ENCODE results near the gene FREY1. TPM values are rescaled to one million over a fixed set of nuclear protein-coding genes. Genes with fewer than 3 reads are reported as not detected.

Gene FREY1
- total and polyA plus RNA-seq, 2 of the 8 experiments (the other 6 are each of a cell fraction or from before 2014, with no cell fraction given), result 0.32 to 1.1 TPM

DNA sequence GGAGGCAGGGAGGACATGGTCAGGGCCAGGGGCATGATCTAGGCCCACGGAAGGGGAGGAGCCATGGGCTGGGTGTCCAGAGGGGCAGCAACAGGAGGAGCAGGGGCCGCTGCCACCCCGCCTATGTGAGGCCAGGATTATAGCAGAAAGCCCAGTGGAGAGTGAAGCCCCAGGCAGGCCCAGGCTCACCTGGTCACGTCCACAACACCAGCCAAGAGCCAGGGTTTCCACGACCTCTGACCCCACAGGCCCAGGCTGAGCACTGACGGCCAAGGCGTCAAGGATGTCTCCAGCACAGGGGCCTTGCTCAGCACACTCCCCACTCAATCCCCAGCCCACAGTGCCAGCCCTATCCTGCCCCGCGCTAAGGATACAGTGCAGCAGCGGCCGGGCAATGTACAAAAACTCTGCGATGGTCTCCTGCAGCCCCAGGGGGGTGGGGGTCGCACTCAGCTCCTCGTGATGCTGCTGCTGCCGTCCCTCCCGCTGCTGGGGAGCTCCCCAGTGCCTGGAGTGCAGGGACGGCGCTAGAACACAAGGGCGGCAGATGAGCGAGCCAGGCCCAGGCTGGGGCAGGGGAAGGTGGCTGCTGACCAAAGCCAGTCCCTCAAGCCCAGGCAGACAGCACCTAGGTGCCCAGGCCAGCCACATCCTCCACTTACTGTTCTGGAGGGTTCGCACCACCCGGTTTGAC is 7.0 kb upstream of the FREY1 start:
- Histone ChIP-seq H2AK5ac (ENCODE audit: low read depth, low read length) (no peak overlapping the region), H3K4ac (replicated peaks; ENCODE audit: insufficient read length, low read depth, low read length) (no peak overlapping the region), H3K18ac (ENCODE audit: extremely low read depth, low read length) (no peak overlapping the region), H3K56ac (replicated peaks; ENCODE audit: insufficient read length, low read depth, low read length) (no peak overlapping the region), H4K91ac (replicated peaks; ENCODE audit: insufficient read length, low read length) (no peak overlapping the region), H3K79me1 (ENCODE audit: low read depth, low read length) (peaks cover 8% of the 10 kb centered on the region; the same call in 1 of the 2 replicates), H3K14ac (ENCODE audit: insufficient read length) (no peak overlapping the region), H3K9me3 (ENCODE audit: insufficient read depth in 2 of 2, low read depth in 1 of 2, low read length in 1 of 2) (no peaks in the 10 kb centered on the region), H3K23ac (ENCODE audit: insufficient read length) (no peak overlapping the region), H3K4me3 (ENCODE audit: extremely low read depth in 1 of 4, insufficient read depth in 2 of 4, low read depth in 3 of 4, low read length in 4 of 4) (no peak overlapping the region), H2BK120ac (replicated peaks; ENCODE audit: low read depth, low read length) (no peak overlapping the region), H3K27ac (ENCODE audit: low read depth, low read length) (no peak overlapping the region), H3K4me1 (replicated peaks in 1 of 4; ENCODE audit: control insufficient read depth in 3 of 4, insufficient read depth in 4 of 4, low read length in 3 of 4) (peaks cover 0 to 8% (median 3%) of the 10 kb centered on the region in 4 experiments; a peak in 6 of 7 replicates), H4K20me1 (replicated peaks in 1 of 2; ENCODE audit: control insufficient read depth in 1 of 2, insufficient read depth in 2 of 2, low read length in 2 of 2) (peaks cover 4 to 20% of the 10 kb centered on the region in 2 experiments), H2BK12ac (ENCODE audit: low read depth, low read length) (no peak overlapping the region), H2BK15ac (ENCODE audit: low read length) (no peak overlapping the region), H4K5ac (ENCODE audit: insufficient read length, low read depth, low read length) (no peak overlapping the region), H2BK5ac (ENCODE audit: low read depth, low read length) (no peak overlapping the region), H3K4me2 (ENCODE audit: insufficient read depth in 1 of 2, low read depth in 2 of 2, low read length in 2 of 2) (no peak overlapping the region), H3K27me3 (replicated peaks in 1 of 4; ENCODE audit: control insufficient read depth in 3 of 4, extremely low read depth in 1 of 4, insufficient read depth in 3 of 4, low read length in 3 of 4) (no peaks in the 10 kb centered on the region), H2BK20ac (ENCODE audit: low read length) (no peak overlapping the region), H2AFZ (ENCODE audit: low read length) (no peak overlapping the region), H3K9ac (replicated peaks in 1 of 4; ENCODE audit: extremely low read depth in 1 of 4, low read depth in 3 of 4, low read length in 3 of 4) (no peak overlapping the region), H4K8ac (ENCODE audit: extremely low read depth, insufficient read depth, low read length) (0 out of 2 replicates have a peak overlapping the region, but pooled peaks have one; percentile 57), H3K23me2 (ENCODE audit: low read depth, low read length) (peaks cover 10% of the 10 kb centered on the region), H3K36me3 (ENCODE audit: control insufficient read depth in 2 of 4, insufficient read depth in 4 of 4, low read length in 3 of 4) (peaks cover 3 to 26% (median 17%) of the 10 kb centered on the region in 4 experiments; a peak in 7 of 8 replicates), H3K79me2 (ENCODE audit: control insufficient read depth in 1 of 2, insufficient read depth in 2 of 2, low read length in 2 of 2) (peaks cover 0 to 6% of the 10 kb centered on the region in 2 experiments; a peak in 1 of 4 replicates)
- FAIRE-seq, result no peak
- 83% methylated on average over 22 of the region's 22 CpGs; no CpG with 5 or more reads in 1 of the 2 experiments for WGBS, 2 experiments (ENCODE audit: extremely low coverage in 1 of 2, insufficient coverage in 1 of 2, insufficient read length in 1 of 2, insufficient replicate concordance in 2 of 2, low coverage in 1 of 2, low lambda C conversion rate in 2 of 2, missing lambda C conversion rate in 1 of 2)
- POLR2A ChIA-PET (ENCODE audit: partially characterized antibody), result interaction anchor here (2.9 to 5.4 kb wide), 2 partner anchors 7 to 13 kb away, joined by 11 to 36 read pairs; partner anchors contain the start of gene FREY1
- CTCF ChIA-PET (ENCODE audit: partially characterized antibody), result interaction anchor here (1.0 to 4.7 kb wide), 2 partner anchors 40 to 389 kb away, joined by 3 to 33 read pairs; no protein-coding TSS in a partner anchor
- no peak for DNase-seq (ENCODE audit: low read depth in 1 of 2, low spot score in 2 of 2)
- TF ChIP-seq BACH1 (IDR thresholded peaks at IDR 0.05; ENCODE audit: low read length), result no peak
- no peak for TF ChIP-seq KDM1A (IDR thresholded peaks at IDR 0.05; ENCODE audit: borderline replicate concordance, low read length)
- no peak for TF ChIP-seq POLR2A (IDR thresholded peaks at IDR 0.05; ENCODE audit: control extremely low read depth in 1 of 2, low read depth in 2 of 2, low read length in 2 of 2)
- TF ChIP-seq SP4 (IDR thresholded peaks at IDR 0.05; ENCODE audit: low read length), result no peak
- no peak for TF ChIP-seq POLR2AphosphoS5 (IDR thresholded peaks at IDR 0.05; ENCODE audit: low read depth, low read length)
- TF ChIP-seq NANOG (IDR thresholded peaks at IDR 0.05; ENCODE audit: insufficient read depth, low read depth, low read length, poor library complexity, severe bottlenecking), result no peak
- TF ChIP-seq TCF12 (IDR thresholded peaks at IDR 0.05; ENCODE audit: low read depth, low read length), result no peak
- TF ChIP-seq TBP (IDR thresholded peaks at IDR 0.05; ENCODE audit: low read depth, low read length), result no peak
- no peak for TF ChIP-seq HDAC6 (IDR thresholded peaks at IDR 0.05; ENCODE audit: low read depth, low read length)
- no peak for TF ChIP-seq YY1 (IDR thresholded peaks at IDR 0.05; ENCODE audit: low read depth, low read length)
- TF ChIP-seq E2F6 (IDR thresholded peaks at IDR 0.05), result no peak
- TF ChIP-seq RNF2 (IDR thresholded peaks at IDR 0.05; ENCODE audit: borderline replicate concordance, low read depth, low read length, missing control alignments, poor library complexity, severe bottlenecking), result no peak
